ENCODE measurements around the gene NCBP3.
A peak's percentile ranks its signal among the peaks of the same experiment; 100 is the strongest.

NCBP3 gene

GRCh38 chr17:3845621-3846436, at the start of gene NCBP3:
TSS of gene NCBP3 (minus strand) at chr17:3846246. CDS start at chr17:3846223, 23 bp downstream.
- DNase-seq: peak; percentile 85

- no peak for DNase-seq
These were observed 49.3 kb upstream of the NCBP3 start for GRCh38 chr17:3895354-3895753.

DNA sequence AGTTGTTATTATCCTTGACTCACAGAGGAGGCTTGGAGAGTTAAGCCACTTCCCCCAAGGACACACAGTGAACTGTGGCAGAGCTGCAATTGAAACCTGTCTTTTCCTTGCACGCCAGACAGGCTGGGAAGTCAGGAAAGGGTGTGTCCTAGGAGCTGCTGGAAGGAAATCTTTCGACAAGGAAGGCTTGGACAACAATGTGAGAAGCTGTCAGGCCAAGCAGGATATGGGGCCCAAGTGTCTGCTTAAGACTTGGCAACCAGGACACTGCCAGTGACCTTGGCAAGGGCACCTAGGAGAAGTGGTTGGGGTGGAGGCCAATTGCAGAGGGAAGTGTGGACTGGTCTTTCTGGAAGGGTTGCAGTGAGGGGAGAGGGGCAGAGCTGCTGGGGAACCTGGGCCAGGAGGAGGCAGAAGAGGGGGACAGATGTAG, 48.9 kb upstream of the NCBP3 start:
- no peak for DNase-seq

DNA sequence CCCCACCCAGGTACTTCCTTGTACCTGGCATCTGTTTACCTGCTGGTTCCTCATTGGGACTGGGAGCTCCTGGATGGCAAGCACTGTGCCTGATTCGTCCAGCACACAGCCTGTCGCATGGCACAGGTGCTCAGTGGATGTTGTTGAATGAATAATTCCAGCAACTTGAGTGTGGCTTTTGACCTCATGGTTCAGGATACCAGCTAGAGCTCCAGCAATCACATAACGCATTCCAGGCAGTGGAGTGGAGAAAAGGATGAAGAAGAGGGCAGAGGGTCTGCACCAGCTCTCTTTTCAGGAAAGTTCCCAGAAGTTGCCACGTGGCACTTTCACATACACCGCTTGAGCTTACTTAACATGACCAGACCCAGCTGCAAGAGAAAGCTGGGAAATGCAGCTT, 48.1 kb upstream of the NCBP3 start:
- DNase-seq: no peak

- DNase-seq: no peak
These were observed 47.7 kb upstream of the NCBP3 start for GRCh38 chr17:3893720-3894116.

GRCh38 chr17:3893003-3893719, 47.1 kb upstream of the NCBP3 start, which contains the start of gene CAMKK1:
TSS of gene CAMKK1 (minus strand) at chr17:3893053. CDS start at chr17:3885687, 7,366 bp downstream.
- peak; percentile 85 for DNase-seq

DNA sequence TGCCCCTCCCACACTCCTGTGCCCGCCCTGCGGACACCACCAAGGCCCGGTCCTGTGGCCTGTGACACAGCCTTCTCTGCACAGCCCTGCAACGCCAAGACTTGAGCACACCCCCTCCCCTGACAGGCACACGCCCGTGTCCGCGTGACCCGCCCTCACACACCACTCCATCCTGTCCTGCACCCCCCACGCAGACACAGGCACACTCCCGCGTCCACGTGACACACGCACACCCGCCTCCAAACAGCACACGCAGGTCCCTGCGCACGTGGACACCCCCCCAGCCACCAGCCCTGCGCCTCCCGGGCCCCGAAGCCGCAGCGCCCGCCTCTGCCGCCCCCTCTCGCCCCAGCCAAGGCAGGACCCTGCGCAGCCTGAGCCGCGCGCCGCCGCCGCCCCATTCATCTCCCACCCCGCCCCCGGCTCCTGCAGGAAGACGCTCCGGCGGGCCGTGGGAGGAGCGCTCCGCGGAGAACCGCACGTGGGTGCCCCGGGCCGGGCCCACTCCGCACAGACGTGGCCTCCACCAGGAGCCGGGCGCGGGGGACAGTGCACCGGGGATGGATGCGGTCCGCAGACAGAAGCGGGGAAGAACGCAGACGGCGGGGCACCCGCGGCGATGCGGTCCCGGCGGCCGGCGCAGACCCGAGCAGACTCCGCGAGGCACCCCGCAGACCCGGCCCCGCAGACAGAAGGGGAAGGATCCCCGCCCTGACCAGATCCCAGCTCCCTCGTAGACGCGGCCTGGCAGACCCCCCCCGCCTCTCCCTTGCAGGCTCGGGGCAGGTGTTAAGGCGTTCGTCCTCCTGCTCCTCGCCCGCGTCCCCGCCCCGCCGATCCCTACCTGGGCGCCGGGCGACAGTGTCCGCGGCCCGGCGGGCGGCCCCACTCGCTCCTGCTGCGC, 46.3 kb upstream of the NCBP3 start:
- DNase-seq: peak; percentile 71

DNA sequence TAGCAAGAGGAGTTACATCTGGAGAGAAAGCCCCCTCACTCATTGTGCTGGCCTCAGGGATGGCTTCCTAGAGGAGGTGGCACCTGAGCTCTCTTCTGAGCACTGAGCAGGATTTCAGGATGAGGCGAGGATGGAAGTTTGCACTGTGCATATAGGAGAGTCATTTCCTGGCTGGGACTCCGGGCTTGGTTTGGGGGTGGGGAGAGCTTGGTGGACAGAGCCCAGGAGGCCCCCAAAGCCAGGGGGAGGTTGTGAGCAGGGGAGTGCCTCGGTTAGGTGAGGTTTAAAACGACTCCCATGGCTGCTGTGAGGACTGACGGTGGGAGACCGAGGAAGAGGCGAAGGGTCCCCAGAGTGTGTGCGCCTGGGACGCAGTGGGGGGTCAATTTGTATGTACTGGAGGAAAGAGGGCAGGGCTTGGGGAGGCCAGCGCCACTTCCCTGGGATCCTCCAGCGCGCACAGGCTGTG, 45.6 kb upstream of the NCBP3 start:
- no peak for DNase-seq

GRCh38 chr17:3890878-3891219, 44.8 kb upstream of the NCBP3 start:
- DNase-seq: no peak

GRCh38 chr17:3890082-3890877, 44.2 kb upstream of the NCBP3 start:
- no peak for DNase-seq

DNA sequence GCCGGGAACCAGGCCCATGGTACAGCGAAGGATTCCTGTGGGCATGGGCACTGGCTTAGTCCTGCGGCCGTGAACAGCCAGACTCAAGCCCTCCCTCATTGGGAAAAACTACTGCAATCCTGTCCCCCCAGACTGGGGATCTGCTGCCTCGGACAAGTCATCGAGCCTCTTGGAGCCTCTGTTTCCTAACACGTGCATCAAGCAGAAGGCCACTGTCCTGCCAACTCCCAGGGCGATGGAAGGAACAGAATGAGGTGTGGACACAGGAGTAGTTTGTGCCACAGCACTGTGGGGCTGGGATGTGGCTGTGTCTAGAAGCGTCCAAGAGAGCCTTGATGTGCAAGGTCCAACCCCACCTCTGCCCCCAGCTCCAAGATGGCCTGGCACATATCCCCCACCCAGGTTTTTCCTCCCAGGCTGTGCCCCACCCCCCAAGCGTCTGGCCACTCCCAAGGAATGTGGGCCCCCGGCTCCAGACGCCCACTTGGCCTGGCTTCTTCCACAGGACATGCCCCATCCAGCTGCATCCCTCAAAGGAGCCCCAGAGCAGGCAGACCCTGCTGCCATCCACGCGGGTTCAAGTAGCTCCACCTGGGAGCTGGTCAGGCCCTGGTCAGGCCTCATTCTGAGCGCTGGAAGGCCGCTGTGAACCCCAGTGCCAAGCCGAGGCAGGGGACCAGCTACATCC, 43.4 kb upstream of the NCBP3 start:
- no peak for DNase-seq

GRCh38 chr17:3888343-3889171, 42.5 kb upstream of the NCBP3 start:
- DNase-seq: no peak

- DNase-seq: no peak
These were observed 41.8 kb upstream of the NCBP3 start for GRCh38 chr17:3887804-3888203.

GRCh38 chr17:3887394-3887793, 41.3 kb upstream of the NCBP3 start:
- DNase-seq: no peak

GRCh38 chr17:3886776-3887175, 40.7 kb upstream of the NCBP3 start:
- no peak for DNase-seq

DNA sequence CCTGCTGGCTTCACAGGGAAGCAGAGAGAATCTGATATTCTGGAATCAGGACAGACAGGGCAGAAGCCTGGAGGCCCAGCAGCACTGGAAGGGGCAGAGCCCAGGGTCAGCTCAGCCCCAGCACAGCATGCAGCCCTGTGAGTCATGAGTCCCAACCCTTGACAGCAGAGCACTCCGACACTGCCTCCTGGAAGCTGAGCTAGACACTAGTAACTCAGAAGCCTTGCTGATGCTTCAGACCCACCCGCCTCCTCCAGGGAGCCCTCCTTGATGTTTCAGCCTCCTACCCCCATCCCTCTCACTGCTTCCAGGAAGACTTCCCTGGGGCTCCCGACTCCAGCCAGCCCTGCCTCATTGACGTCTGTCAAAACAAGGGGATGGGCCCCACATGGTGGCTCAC, 39.9 kb upstream of the NCBP3 start:
- no peak for DNase-seq

GRCh38 chr17:3885271-3885670, 39.2 kb upstream of the NCBP3 start:
- no peak for DNase-seq

DNA sequence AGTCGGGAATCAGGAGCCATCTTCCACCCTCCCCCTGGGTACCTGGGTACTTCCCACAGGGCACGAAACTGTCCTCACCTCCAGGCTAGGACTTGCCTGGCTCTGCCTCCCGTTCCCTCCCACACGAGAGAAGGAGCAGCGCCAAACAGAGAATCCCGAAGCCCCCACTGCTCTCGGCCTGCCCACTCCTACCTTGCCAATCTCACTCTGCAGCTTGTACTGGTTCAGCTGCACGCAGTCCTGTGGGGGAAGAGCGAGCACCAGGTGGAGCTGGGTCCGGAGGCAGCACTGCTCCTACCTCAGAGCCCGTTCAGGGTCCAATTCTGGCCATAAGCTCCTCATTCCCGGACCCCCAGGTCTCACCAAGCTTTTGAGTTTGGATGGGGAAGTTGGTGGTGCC, 38.1 kb upstream of the NCBP3 start:
- no peak for DNase-seq

- DNase-seq: no peak
These were observed 36.2 kb upstream of the NCBP3 start for GRCh38 chr17:3882276-3882675.

DNA sequence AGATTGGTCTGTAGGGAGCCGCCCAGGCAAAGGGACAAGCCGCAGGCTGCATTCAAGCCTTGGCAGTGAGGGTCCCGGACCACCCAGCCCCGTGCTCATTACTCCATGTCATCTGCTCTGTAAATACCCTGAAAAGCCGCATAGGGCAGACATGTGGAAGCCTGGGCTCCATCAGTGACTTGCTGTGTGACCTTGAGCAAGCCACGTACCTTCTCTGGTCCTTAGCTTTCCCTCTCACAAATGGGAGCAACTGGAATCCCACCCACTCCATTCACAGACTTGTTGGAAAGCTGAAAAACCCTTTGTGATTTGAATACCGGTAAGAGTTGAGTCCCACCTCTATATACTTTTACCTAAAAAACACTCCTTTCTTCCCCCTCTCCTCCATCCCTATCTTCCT, 34.9 kb upstream of the NCBP3 start:
- DNase-seq: no peak
